ENCODE results near the gene ZNF292. TPM values are rescaled to one million over a fixed set of nuclear protein-coding genes. Genes with fewer than 3 reads are reported as not detected.

The ZNF292 gene
- total and polyA plus RNA-seq, 10 of the 15 experiments (the other 5 are each of a cell fraction or from before 2014, with no cell fraction given) = 11.1 to 57.6 (median 30.6) TPM

- TF ChIP-seq MEF2B (IDR thresholded peaks at IDR 0.05; ENCODE audit: partially characterized antibody, poor library complexity, severe bottlenecking) = no peak
- no peak for TF ChIP-seq BCL11A (IDR thresholded peaks at IDR 0.05; ENCODE audit: low read depth, low read length)
- no peak for TF ChIP-seq NFYA (IDR thresholded peaks at IDR 0.05; ENCODE audit: borderline replicate concordance, low read depth, low read length)
- no peak for TF ChIP-seq NFYB (IDR thresholded peaks at IDR 0.05; ENCODE audit: insufficient read depth, low read depth, low read length)
- TF ChIP-seq IKZF2 (IDR thresholded peaks at IDR 0.05) = peak; percentile 42 to 67; a peak in 3 of 4 replicates
- no peak for TF ChIP-seq FOS (IDR thresholded peaks at IDR 0.05; ENCODE audit: borderline replicate concordance, extremely low read depth, insufficient read length)
- peak; percentile 35; the same call in 1 of the 2 replicates for TF ChIP-seq ZNF24 (IDR thresholded peaks at IDR 0.05)
- no peak for TF ChIP-seq RELA (IDR thresholded peaks at IDR 0.05; ENCODE audit: borderline replicate concordance, partially characterized antibody)
- no peak for TF ChIP-seq RELB (IDR thresholded peaks at IDR 0.05; ENCODE audit: low read depth)
- TF ChIP-seq EP300 (IDR thresholded peaks at IDR 0.05; ENCODE audit: borderline replicate concordance in 1 of 2, control insufficient read depth in 1 of 2, low read depth in 2 of 2, low read length in 2 of 2) = no peak
- peak; percentile 34; the same call in 1 of the 2 replicates for TF ChIP-seq NFIC (IDR thresholded peaks at IDR 0.05; ENCODE audit: low read depth, low read length)
- no peak for TF ChIP-seq CUX1 (IDR thresholded peaks at IDR 0.05; ENCODE audit: insufficient replicate concordance, low read depth, low read length)
- no peak for TF ChIP-seq NBN (IDR thresholded peaks at IDR 0.05)
- TF ChIP-seq FOXM1 (IDR thresholded peaks at IDR 0.05; ENCODE audit: low read depth, low read length) = no peak
- no peak for TF ChIP-seq NR2C2 (IDR thresholded peaks at IDR 0.05; ENCODE audit: borderline replicate concordance, control insufficient read depth, insufficient read length, low read depth)
- TF ChIP-seq SUZ12 (IDR thresholded peaks at IDR 0.05; ENCODE audit: unreplicated experiment) = no peak
- TF ChIP-seq ASH2L (IDR thresholded peaks at IDR 0.05; ENCODE audit: borderline replicate concordance, low read depth) = no peak
- no peak for TF ChIP-seq E2F8 (IDR thresholded peaks at IDR 0.05; ENCODE audit: low read depth, partially characterized antibody)
- TF ChIP-seq E2F4 (IDR thresholded peaks at IDR 0.05; ENCODE audit: low read depth, low read length) = no peak
Observed at GRCh38 chr6:87251225-87251624, 95.9 kb downstream of the ZNF292 start (continued).
